Measurements from ENCODE around the gene PSKH1. TPM values are rescaled to one million over a fixed set of nuclear protein-coding genes. Genes with fewer than 3 reads are reported as not detected.

The PSKH1 gene
- total and polyA plus RNA-seq, 9 of the 15 experiments (the other 6 are each of a cell fraction or from before 2014, with no cell fraction given), result 0.96 to 20.9 (median 9.4) TPM

DNA sequence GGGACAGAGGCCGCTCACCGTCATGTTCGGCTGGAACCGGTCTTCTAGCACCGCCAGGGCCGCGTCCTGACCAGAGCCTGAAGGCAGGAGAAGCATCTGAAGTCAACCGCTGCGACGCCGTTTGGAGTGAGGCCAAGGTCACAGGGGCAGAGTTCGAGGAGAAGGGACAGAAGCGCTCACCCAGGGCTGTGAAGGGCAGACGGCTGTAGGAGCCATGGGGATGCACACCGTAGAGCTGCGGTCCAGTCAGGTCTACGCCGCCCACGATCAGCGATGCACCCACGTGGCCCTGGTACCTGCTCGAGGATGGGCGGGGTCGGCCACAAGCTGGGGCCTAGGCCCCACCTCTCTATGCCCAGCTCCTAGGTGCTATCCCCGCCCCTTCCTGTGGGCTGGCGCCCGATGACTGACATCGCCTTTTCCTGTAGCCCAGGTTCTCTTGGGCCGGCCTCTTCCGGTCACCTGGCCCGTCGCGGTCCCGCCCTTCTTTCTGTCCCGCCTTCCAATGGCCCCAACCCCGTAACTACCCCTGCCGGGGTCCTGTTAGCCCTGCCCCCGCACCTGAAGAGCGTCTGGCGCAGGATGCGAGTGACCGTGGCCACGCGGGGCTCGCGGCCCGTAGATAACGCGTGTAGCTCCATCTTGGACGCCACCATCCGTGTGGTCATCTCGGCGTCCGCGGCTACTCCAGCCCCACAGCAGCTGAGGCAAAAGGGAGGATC lies 42.5 kb downstream of the PSKH1 start (continued):
- TF ChIP-seq, protein P1, sequence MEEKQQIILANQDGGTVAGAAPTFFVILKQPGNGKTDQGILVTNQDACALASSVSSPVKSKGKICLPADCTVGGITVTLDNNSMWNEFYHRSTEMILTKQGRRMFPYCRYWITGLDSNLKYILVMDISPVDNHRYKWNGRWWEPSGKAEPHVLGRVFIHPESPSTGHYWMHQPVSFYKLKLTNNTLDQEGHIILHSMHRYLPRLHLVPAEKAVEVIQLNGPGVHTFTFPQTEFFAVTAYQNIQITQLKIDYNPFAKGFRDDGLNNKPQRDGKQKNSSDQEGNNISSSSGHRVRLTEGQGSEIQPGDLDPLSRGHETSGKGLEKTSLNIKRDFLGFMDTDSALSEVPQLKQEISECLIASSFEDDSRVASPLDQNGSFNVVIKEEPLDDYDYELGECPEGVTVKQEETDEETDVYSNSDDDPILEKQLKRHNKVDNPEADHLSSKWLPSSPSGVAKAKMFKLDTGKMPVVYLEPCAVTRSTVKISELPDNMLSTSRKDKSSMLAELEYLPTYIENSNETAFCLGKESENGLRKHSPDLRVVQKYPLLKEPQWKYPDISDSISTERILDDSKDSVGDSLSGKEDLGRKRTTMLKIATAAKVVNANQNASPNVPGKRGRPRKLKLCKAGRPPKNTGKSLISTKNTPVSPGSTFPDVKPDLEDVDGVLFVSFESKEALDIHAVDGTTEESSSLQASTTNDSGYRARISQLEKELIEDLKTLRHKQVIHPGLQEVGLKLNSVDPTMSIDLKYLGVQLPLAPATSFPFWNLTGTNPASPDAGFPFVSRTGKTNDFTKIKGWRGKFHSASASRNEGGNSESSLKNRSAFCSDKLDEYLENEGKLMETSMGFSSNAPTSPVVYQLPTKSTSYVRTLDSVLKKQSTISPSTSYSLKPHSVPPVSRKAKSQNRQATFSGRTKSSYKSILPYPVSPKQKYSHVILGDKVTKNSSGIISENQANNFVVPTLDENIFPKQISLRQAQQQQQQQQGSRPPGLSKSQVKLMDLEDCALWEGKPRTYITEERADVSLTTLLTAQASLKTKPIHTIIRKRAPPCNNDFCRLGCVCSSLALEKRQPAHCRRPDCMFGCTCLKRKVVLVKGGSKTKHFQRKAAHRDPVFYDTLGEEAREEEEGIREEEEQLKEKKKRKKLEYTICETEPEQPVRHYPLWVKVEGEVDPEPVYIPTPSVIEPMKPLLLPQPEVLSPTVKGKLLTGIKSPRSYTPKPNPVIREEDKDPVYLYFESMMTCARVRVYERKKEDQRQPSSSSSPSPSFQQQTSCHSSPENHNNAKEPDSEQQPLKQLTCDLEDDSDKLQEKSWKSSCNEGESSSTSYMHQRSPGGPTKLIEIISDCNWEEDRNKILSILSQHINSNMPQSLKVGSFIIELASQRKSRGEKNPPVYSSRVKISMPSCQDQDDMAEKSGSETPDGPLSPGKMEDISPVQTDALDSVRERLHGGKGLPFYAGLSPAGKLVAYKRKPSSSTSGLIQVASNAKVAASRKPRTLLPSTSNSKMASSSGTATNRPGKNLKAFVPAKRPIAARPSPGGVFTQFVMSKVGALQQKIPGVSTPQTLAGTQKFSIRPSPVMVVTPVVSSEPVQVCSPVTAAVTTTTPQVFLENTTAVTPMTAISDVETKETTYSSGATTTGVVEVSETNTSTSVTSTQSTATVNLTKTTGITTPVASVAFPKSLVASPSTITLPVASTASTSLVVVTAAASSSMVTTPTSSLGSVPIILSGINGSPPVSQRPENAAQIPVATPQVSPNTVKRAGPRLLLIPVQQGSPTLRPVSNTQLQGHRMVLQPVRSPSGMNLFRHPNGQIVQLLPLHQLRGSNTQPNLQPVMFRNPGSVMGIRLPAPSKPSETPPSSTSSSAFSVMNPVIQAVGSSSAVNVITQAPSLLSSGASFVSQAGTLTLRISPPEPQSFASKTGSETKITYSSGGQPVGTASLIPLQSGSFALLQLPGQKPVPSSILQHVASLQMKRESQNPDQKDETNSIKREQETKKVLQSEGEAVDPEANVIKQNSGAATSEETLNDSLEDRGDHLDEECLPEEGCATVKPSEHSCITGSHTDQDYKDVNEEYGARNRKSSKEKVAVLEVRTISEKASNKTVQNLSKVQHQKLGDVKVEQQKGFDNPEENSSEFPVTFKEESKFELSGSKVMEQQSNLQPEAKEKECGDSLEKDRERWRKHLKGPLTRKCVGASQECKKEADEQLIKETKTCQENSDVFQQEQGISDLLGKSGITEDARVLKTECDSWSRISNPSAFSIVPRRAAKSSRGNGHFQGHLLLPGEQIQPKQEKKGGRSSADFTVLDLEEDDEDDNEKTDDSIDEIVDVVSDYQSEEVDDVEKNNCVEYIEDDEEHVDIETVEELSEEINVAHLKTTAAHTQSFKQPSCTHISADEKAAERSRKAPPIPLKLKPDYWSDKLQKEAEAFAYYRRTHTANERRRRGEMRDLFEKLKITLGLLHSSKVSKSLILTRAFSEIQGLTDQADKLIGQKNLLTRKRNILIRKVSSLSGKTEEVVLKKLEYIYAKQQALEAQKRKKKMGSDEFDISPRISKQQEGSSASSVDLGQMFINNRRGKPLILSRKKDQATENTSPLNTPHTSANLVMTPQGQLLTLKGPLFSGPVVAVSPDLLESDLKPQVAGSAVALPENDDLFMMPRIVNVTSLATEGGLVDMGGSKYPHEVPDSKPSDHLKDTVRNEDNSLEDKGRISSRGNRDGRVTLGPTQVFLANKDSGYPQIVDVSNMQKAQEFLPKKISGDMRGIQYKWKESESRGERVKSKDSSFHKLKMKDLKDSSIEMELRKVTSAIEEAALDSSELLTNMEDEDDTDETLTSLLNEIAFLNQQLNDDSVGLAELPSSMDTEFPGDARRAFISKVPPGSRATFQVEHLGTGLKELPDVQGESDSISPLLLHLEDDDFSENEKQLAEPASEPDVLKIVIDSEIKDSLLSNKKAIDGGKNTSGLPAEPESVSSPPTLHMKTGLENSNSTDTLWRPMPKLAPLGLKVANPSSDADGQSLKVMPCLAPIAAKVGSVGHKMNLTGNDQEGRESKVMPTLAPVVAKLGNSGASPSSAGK (IDR thresholded peaks at IDR 0.05), result peak; percentile 80; the same call in 1 of the 2 replicates
- no peak for TF ChIP-seq MAFK (IDR thresholded peaks at IDR 0.05; ENCODE audit: low read length)
- TF ChIP-seq HOXB6 (CRISPR knock-in tag; IDR thresholded peaks at IDR 0.05; ENCODE audit: borderline replicate concordance), result no peak
- peak; percentile 18; the same call in 1 of the 2 replicates for TF ChIP-seq TCF3 (CRISPR knock-in tag; IDR thresholded peaks at IDR 0.05)
- peak; percentile 88; the same call in 1 of the 2 replicates for TF ChIP-seq POLR2AphosphoS2 (IDR thresholded peaks at IDR 0.05; ENCODE audit: low read length)
- no peak for TF ChIP-seq BMI1 (IDR thresholded peaks at IDR 0.05; ENCODE audit: low read length)
- TF ChIP-seq FOXM1 (IDR thresholded peaks at IDR 0.05; ENCODE audit: low read depth), result no peak
- TF ChIP-seq FOXM1 (CRISPR knock-in tag; IDR thresholded peaks at IDR 0.05; ENCODE audit: low read depth), result 0 out of 2 replicates have a peak, but pooled peaks have one; percentile 82
- peak; percentile 64 for TF ChIP-seq CBFA2T2 (conservative IDR thresholded peaks at IDR 0.05)
- peak; percentile 50; the same call in 1 of the 2 replicates for TF ChIP-seq NR2C2 (CRISPR knock-in tag; IDR thresholded peaks at IDR 0.05)
- TF ChIP-seq NR2C2 (tag; IDR thresholded peaks at IDR 0.05), result peak; percentile 93
- TF ChIP-seq ETV6 (IDR thresholded peaks at IDR 0.05; ENCODE audit: borderline replicate concordance in 1 of 2, low read depth in 2 of 2, low read length in 1 of 2), result no peak
- no peak for TF ChIP-seq ETV6 (CRISPR knock-in tag; IDR thresholded peaks at IDR 0.05; ENCODE audit: borderline replicate concordance)
- TF ChIP-seq BRD9 (IDR thresholded peaks at IDR 0.05; ENCODE audit: low read depth, partially characterized antibody), result no peak
- TF ChIP-seq, protein P2, sequence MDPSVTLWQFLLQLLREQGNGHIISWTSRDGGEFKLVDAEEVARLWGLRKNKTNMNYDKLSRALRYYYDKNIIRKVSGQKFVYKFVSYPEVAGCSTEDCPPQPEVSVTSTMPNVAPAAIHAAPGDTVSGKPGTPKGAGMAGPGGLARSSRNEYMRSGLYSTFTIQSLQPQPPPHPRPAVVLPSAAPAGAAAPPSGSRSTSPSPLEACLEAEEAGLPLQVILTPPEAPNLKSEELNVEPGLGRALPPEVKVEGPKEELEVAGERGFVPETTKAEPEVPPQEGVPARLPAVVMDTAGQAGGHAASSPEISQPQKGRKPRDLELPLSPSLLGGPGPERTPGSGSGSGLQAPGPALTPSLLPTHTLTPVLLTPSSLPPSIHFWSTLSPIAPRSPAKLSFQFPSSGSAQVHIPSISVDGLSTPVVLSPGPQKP (CRISPR knock-in tag; IDR thresholded peaks at IDR 0.05), result no peak
- TF ChIP-seq RBM17 (IDR thresholded peaks at IDR 0.05; ENCODE audit: borderline replicate concordance, low read depth, low read length), result no peak
